ENCODE data around the gene SERTAD3.
A peak's percentile ranks its signal among the peaks of the same experiment; 100 is the strongest.

SERTAD3 gene

DNA sequence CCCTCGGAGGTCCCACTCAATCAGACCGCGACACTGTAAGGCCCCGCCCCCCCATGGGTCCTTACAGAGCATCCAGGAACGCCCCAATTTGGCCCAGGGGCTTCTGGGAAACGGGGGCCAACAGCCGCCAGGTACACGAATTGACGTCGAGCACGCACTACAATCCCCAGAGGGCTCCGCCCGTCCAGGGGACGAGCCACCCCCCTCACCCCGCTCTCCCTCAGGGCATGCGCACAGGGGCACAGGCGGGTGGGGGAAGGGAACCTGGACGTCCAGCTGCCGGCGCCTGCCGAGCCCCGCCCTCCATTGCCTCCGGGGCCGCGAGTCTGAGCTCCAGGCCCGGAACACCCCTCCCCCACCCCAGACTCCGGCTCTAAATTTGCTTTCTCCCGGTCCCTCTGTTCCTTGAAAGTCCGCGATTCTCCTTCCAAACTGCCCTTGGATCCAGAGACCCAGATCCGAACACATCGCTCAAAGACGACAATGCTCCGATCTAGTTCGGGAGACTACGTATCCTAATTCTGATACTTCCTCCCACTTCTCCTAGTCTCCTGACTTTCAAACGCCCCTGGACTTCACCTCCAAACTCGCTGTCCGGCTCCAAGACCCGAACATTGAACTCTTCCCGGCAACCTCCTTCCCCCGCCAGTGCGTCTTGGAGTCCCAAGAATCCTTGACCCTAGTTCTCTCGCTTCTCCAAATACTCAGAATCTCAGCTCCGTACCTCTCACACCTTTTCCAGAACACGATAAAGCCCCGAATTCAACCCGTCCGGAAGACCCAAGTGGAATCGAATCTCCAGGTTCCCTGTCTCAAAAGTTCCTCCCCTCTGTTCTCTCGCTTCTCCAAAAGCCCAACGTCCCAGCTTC, 770 bp downstream of the SERTAD3 start:
- no peaks in the 10 kb centered on the region for H3K27me3 ChIP-seq (ENCODE audit: control insufficient read depth, low read length)
- peaks cover 32% of the 10 kb centered on the region for H3K36me3 ChIP-seq (ENCODE audit: control insufficient read depth, low read length)
- no peaks in the 10 kb centered on the region for H3K9me2 ChIP-seq (replicated peaks; ENCODE audit: control insufficient read depth, low read length)
- peak overlapping the region; percentile 97 for H3K4me2 ChIP-seq (ENCODE audit: low read length)
- peak overlapping the region; percentile 89 for H3K27ac ChIP-seq (ENCODE audit: low read depth, low read length)
- peak overlapping the region; percentile 97 for H3K4me3 ChIP-seq (ENCODE audit: low read length)
- no peaks in the 10 kb centered on the region for H4K20me1 ChIP-seq (ENCODE audit: control insufficient read depth, insufficient read depth, low read depth, low read length)
- peaks cover 18% of the 10 kb centered on the region for H3K4me1 ChIP-seq (ENCODE audit: control insufficient read depth, low read length)
- TF ChIP-seq EZH2phosphoT487 (IDR thresholded peaks at IDR 0.05; ENCODE audit: borderline replicate concordance, low read length): no peak
- TF ChIP-seq, protein P1, sequence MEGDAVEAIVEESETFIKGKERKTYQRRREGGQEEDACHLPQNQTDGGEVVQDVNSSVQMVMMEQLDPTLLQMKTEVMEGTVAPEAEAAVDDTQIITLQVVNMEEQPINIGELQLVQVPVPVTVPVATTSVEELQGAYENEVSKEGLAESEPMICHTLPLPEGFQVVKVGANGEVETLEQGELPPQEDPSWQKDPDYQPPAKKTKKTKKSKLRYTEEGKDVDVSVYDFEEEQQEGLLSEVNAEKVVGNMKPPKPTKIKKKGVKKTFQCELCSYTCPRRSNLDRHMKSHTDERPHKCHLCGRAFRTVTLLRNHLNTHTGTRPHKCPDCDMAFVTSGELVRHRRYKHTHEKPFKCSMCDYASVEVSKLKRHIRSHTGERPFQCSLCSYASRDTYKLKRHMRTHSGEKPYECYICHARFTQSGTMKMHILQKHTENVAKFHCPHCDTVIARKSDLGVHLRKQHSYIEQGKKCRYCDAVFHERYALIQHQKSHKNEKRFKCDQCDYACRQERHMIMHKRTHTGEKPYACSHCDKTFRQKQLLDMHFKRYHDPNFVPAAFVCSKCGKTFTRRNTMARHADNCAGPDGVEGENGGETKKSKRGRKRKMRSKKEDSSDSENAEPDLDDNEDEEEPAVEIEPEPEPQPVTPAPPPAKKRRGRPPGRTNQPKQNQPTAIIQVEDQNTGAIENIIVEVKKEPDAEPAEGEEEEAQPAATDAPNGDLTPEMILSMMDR (IDR thresholded peaks at IDR 0.05; ENCODE audit: low read depth, low read length, poor library complexity, severe bottlenecking): no peak
- H3F3A ChIP-seq (ENCODE audit: control insufficient read depth, insufficient read depth): peaks cover 5% of the 10 kb centered on the region
- H3K79me2 ChIP-seq (ENCODE audit: control insufficient read depth, low read length): peaks cover 35% of the 10 kb centered on the region
- no peaks in the 10 kb centered on the region for H3K9me3 ChIP-seq (ENCODE audit: control insufficient read depth, insufficient read depth, low read length)

DNA sequence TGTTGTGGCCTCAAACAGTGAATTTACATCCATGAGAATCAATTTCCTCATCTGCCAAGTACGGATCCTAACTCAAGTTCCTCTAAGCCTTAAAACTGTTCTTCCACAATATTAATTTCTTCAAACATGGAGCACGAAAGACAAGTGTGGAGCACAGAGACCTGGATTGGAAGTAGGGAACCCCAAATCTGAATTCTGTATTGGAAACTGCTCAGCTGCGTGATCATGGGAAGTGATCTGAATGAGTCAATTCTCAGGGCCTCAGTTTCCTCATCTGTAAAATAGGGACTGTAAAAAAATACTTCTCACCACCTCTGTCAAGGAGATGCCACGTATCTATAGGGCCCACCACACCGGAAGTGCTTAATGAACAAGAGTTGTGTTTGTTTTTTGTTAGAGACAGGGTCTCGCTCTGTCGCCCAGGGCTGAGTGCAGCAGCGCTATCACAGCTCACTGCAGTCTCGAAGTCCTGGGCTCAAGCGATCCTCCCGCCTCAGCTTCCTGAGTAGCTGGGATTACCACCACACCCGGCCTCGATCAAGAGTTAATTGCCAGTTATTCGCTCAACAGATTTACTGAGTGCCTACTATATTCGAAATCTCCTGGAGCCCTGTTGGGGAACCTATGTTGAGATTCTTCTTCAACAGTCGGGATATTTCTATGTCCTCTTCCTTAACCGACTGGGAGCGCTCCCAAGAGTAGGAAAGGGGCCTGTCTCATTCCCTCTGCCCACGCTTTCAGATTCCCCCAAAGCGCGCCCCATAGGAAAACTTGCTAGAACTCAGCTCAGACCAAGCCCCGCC, 1.6 kb downstream of the SERTAD3 start:
- Histone ChIP-seq H4K20me1 (ENCODE audit: control insufficient read depth, insufficient read depth, low read depth, low read length) (no peaks in the 10 kb centered on the region), H3K4me1 (ENCODE audit: control insufficient read depth, low read length) (peaks cover 18% of the 10 kb centered on the region), H3K27me3 (ENCODE audit: control insufficient read depth, low read length) (no peaks in the 10 kb centered on the region), H3K27ac (ENCODE audit: low read depth, low read length) (peak overlapping the region; percentile 85), H3K4me2 (ENCODE audit: low read length) (peak overlapping the region; percentile 97), H3K4me3 (ENCODE audit: low read length) (peak overlapping the region; percentile 97), H3F3A (ENCODE audit: control insufficient read depth, insufficient read depth) (peaks cover 5% of the 10 kb centered on the region), H3K9me2 (replicated peaks; ENCODE audit: control insufficient read depth, low read length) (no peaks in the 10 kb centered on the region), H3K36me3 (ENCODE audit: control insufficient read depth, low read length) (peaks cover 32% of the 10 kb centered on the region), H3K79me2 (ENCODE audit: control insufficient read depth, low read length) (peaks cover 35% of the 10 kb centered on the region), H3K9me3 (ENCODE audit: control insufficient read depth, insufficient read depth, low read length) (no peaks in the 10 kb centered on the region)
- TF ChIP-seq EZH2phosphoT487 (IDR thresholded peaks at IDR 0.05; ENCODE audit: borderline replicate concordance, low read length): no peak
- TF ChIP-seq, protein P1 (IDR thresholded peaks at IDR 0.05; ENCODE audit: low read depth, low read length, poor library complexity, severe bottlenecking): no peak

DNA sequence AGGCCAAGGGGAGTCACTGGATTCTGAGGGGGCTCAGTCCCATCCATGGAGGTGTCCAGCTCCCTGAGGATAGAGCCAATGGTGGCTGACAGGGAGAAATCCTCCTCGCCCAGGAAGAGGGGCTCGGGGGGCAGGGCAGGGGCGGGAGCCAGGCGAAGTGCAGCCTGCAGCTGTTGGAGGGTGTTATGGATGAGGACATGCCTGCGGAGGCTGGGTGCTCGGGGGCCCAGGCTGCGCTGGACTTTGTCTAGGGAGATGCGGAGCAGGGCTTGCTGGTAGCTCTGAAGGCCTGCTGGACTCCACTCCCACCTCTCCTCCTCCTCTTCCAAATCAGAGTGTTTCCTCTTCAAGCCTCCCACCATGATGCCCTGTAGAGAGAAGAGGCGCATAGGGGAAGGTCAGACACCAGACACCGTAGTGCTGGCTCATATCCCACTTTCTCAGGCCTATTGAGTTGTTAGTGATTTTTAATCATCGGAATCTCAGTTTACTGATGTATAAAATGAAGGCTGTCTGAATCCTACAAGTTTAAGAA, 2.3 kb downstream of the SERTAD3 start:
- Histone ChIP-seq H3K9me3 (ENCODE audit: control insufficient read depth, insufficient read depth, low read length) (no peaks in the 10 kb centered on the region), H3K27me3 (ENCODE audit: control insufficient read depth, low read length) (no peaks in the 10 kb centered on the region), H3K27ac (ENCODE audit: low read depth, low read length) (peak overlapping the region; percentile 85), H3K36me3 (ENCODE audit: control insufficient read depth, low read length) (peaks cover 32% of the 10 kb centered on the region), H3K4me3 (ENCODE audit: low read length) (peak overlapping the region; percentile 97), H3K9me2 (replicated peaks; ENCODE audit: control insufficient read depth, low read length) (no peaks in the 10 kb centered on the region), H3K4me2 (ENCODE audit: low read length) (peak overlapping the region; percentile 97), H3K4me1 (ENCODE audit: control insufficient read depth, low read length) (peaks cover 18% of the 10 kb centered on the region), H4K20me1 (ENCODE audit: control insufficient read depth, insufficient read depth, low read depth, low read length) (no peaks in the 10 kb centered on the region), H3F3A (ENCODE audit: control insufficient read depth, insufficient read depth) (peaks cover 5% of the 10 kb centered on the region), H3K79me2 (ENCODE audit: control insufficient read depth, low read length) (peaks cover 35% of the 10 kb centered on the region)
- TF ChIP-seq, protein P1 (IDR thresholded peaks at IDR 0.05; ENCODE audit: low read depth, low read length, poor library complexity, severe bottlenecking): no peak
- TF ChIP-seq EZH2phosphoT487 (IDR thresholded peaks at IDR 0.05; ENCODE audit: borderline replicate concordance, low read length): no peak

All from DOHH2 (cell line).